ENCODE results near the gene MLLT3.

DNA sequence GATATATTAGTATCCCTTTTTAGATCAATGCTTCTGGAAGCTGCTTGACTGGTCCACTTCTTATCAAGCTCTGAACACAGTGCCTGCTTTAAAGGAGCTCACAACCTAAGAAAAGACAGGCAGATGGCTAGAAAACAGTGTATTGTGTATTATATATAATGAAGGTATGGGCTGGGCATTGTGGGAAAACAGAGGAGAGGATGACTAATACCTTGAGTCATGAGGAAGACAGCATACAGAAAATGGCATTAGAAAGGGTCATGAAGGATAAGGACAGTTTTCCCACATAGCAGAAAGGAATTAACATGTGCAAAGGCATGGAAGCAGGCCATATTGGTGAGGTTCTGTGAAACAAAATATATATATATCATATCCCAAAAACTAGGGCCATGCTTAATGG is 309.6 kb downstream of the MLLT3 start:
- TF ChIP-seq, protein P1, sequence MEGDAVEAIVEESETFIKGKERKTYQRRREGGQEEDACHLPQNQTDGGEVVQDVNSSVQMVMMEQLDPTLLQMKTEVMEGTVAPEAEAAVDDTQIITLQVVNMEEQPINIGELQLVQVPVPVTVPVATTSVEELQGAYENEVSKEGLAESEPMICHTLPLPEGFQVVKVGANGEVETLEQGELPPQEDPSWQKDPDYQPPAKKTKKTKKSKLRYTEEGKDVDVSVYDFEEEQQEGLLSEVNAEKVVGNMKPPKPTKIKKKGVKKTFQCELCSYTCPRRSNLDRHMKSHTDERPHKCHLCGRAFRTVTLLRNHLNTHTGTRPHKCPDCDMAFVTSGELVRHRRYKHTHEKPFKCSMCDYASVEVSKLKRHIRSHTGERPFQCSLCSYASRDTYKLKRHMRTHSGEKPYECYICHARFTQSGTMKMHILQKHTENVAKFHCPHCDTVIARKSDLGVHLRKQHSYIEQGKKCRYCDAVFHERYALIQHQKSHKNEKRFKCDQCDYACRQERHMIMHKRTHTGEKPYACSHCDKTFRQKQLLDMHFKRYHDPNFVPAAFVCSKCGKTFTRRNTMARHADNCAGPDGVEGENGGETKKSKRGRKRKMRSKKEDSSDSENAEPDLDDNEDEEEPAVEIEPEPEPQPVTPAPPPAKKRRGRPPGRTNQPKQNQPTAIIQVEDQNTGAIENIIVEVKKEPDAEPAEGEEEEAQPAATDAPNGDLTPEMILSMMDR (IDR thresholded peaks at IDR 0.05): no peak
- no peak for TF ChIP-seq POLR2A (IDR thresholded peaks at IDR 0.05)

Data from right lobe of liver (tissue), 4 donors.